ENCODE measurements around the gene INPP4A.

The INPP4A gene

DNA sequence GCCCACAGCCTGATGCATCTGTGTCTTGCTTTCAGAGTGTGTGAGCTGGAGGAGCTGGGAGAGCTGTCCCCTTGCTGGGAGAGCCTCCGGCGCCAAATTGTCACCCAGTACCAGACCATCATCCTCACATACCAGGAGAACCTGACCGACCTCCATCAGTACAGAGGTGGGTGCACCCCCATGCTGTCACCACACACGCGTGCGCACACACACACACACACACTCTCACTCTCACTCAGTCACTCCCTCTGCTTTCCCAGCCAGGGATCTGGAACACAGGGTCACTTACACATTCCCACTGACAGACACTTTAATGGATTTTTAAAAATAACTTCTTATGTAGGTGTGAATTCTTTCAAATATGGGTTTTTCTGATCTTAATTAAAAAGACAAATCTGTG is 99.2 kb downstream of the INPP4A start:
- TF ChIP-seq, protein P1, sequence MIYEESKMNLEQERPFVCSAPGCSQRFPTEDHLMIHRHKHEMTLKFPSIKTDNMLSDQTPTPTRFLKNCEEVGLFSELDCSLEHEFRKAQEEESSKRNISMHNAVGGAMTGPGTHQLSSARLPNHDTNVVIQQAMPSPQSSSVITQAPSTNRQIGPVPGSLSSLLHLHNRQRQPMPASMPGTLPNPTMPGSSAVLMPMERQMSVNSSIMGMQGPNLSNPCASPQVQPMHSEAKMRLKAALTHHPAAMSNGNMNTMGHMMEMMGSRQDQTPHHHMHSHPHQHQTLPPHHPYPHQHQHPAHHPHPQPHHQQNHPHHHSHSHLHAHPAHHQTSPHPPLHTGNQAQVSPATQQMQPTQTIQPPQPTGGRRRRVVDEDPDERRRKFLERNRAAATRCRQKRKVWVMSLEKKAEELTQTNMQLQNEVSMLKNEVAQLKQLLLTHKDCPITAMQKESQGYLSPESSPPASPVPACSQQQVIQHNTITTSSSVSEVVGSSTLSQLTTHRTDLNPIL (CRISPR knock-in tag; IDR thresholded peaks at IDR 0.05; ENCODE audit: low read depth) = no peak
- TF ChIP-seq ZFP3 (CRISPR knock-in tag; IDR thresholded peaks at IDR 0.05) = no peak
- no peak for TF ChIP-seq TCF4 (CRISPR knock-in tag; IDR thresholded peaks at IDR 0.05; ENCODE audit: borderline replicate concordance)
- TF ChIP-seq CSDC2 (CRISPR knock-in tag; IDR thresholded peaks at IDR 0.05) = no peak
- TF ChIP-seq, protein P2, sequence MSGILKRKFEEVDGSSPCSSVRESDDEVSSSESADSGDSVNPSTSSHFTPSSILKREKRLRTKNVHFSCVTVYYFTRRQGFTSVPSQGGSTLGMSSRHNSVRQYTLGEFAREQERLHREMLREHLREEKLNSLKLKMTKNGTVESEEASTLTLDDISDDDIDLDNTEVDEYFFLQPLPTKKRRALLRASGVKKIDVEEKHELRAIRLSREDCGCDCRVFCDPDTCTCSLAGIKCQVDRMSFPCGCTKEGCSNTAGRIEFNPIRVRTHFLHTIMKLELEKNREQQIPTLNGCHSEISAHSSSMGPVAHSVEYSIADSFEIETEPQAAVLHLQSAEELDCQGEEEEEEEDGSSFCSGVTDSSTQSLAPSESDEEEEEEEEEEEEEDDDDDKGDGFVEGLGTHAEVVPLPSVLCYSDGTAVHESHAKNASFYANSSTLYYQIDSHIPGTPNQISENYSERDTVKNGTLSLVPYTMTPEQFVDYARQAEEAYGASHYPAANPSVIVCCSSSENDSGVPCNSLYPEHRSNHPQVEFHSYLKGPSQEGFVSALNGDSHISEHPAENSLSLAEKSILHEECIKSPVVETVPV (CRISPR knock-in tag; IDR thresholded peaks at IDR 0.05) = no peak
- TF ChIP-seq, protein P3, sequence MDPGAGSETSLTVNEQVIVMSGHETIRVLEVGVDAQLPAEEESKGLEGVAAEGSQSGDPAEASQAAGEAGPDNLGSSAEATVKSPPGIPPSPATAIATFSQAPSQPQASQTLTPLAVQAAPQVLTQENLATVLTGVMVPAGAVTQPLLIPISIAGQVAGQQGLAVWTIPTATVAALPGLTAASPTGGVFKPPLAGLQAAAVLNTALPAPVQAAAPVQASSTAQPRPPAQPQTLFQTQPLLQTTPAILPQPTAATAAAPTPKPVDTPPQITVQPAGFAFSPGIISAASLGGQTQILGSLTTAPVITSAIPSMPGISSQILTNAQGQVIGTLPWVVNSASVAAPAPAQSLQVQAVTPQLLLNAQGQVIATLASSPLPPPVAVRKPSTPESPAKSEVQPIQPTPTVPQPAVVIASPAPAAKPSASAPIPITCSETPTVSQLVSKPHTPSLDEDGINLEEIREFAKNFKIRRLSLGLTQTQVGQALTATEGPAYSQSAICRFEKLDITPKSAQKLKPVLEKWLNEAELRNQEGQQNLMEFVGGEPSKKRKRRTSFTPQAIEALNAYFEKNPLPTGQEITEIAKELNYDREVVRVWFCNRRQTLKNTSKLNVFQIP (CRISPR knock-in tag; IDR thresholded peaks at IDR 0.05; ENCODE audit: borderline replicate concordance, low read depth) = no peak
- TF ChIP-seq ISL1 (CRISPR knock-in tag; IDR thresholded peaks at IDR 0.05) = no peak
- no peak for TF ChIP-seq OSR1 (CRISPR knock-in tag; IDR thresholded peaks at IDR 0.05)
- TF ChIP-seq TOX (CRISPR knock-in tag; IDR thresholded peaks at IDR 0.05; ENCODE audit: borderline replicate concordance) = no peak
- TF ChIP-seq BACH2 (CRISPR knock-in tag; IDR thresholded peaks at IDR 0.05; ENCODE audit: borderline replicate concordance) = no peak
- ATAC-seq = no peak

DNA sequence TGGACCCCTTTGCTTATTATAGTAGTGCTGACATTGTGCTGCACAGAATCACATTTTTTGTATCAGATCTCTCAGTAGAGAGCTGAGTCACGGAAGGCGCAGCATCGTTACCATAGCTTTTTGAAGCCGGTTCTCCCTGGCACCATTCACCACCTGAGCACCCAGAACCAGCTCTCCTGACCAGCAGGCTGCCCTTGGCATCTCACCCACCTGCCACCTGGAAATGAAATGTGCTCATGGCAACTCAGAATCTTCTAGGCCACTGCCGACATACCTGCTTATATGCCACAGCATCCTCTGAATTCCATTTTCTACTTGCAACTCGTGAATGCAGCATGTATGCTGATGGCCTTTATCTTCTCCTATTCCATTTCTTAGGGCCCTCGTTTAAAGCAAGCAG is 100.9 kb downstream of the INPP4A start:
- no peak for ATAC-seq
- TF ChIP-seq, protein P1 (CRISPR knock-in tag; IDR thresholded peaks at IDR 0.05; ENCODE audit: low read depth) = no peak
- TF ChIP-seq ZFP30 (CRISPR knock-in tag; IDR thresholded peaks at IDR 0.05) (no peak), GLIS3 (CRISPR knock-in tag; IDR thresholded peaks at IDR 0.05) (no peak), OSR1 (CRISPR knock-in tag; IDR thresholded peaks at IDR 0.05) (no peak), ZNF8 (CRISPR knock-in tag; IDR thresholded peaks at IDR 0.05) (no peak), PPARA (CRISPR knock-in tag; IDR thresholded peaks at IDR 0.05; ENCODE audit: borderline replicate concordance) (no peak), ZC3H10 (CRISPR knock-in tag; IDR thresholded peaks at IDR 0.05) (no peak), ZNF565 (CRISPR knock-in tag; conservative IDR thresholded peaks at IDR 0.05; ENCODE audit: low read depth) (no peak), ESRRG (CRISPR knock-in tag; IDR thresholded peaks at IDR 0.05) (no peak), CSDC2 (CRISPR knock-in tag; IDR thresholded peaks at IDR 0.05) (no peak), TOX (CRISPR knock-in tag; IDR thresholded peaks at IDR 0.05; ENCODE audit: borderline replicate concordance) (no peak), TCF4 (CRISPR knock-in tag; IDR thresholded peaks at IDR 0.05; ENCODE audit: borderline replicate concordance) (no peak), BACH2 (CRISPR knock-in tag; IDR thresholded peaks at IDR 0.05; ENCODE audit: borderline replicate concordance) (no peak), ZFP3 (CRISPR knock-in tag; IDR thresholded peaks at IDR 0.05) (no peak), ISL1 (CRISPR knock-in tag; IDR thresholded peaks at IDR 0.05) (no peak)
- TF ChIP-seq, protein P2 (CRISPR knock-in tag; IDR thresholded peaks at IDR 0.05) = no peak
- TF ChIP-seq, protein P4, sequence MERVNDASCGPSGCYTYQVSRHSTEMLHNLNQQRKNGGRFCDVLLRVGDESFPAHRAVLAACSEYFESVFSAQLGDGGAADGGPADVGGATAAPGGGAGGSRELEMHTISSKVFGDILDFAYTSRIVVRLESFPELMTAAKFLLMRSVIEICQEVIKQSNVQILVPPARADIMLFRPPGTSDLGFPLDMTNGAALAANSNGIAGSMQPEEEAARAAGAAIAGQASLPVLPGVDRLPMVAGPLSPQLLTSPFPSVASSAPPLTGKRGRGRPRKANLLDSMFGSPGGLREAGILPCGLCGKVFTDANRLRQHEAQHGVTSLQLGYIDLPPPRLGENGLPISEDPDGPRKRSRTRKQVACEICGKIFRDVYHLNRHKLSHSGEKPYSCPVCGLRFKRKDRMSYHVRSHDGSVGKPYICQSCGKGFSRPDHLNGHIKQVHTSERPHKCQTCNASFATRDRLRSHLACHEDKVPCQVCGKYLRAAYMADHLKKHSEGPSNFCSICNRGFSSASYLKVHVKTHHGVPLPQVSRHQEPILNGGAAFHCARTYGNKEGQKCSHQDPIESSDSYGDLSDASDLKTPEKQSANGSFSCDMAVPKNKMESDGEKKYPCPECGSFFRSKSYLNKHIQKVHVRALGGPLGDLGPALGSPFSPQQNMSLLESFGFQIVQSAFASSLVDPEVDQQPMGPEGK (CRISPR knock-in tag; IDR thresholded peaks at IDR 0.05; ENCODE audit: borderline replicate concordance) = no peak
- TF ChIP-seq, protein P3 (CRISPR knock-in tag; IDR thresholded peaks at IDR 0.05; ENCODE audit: borderline replicate concordance, low read depth) = no peak
- TF ChIP-seq, protein P5, sequence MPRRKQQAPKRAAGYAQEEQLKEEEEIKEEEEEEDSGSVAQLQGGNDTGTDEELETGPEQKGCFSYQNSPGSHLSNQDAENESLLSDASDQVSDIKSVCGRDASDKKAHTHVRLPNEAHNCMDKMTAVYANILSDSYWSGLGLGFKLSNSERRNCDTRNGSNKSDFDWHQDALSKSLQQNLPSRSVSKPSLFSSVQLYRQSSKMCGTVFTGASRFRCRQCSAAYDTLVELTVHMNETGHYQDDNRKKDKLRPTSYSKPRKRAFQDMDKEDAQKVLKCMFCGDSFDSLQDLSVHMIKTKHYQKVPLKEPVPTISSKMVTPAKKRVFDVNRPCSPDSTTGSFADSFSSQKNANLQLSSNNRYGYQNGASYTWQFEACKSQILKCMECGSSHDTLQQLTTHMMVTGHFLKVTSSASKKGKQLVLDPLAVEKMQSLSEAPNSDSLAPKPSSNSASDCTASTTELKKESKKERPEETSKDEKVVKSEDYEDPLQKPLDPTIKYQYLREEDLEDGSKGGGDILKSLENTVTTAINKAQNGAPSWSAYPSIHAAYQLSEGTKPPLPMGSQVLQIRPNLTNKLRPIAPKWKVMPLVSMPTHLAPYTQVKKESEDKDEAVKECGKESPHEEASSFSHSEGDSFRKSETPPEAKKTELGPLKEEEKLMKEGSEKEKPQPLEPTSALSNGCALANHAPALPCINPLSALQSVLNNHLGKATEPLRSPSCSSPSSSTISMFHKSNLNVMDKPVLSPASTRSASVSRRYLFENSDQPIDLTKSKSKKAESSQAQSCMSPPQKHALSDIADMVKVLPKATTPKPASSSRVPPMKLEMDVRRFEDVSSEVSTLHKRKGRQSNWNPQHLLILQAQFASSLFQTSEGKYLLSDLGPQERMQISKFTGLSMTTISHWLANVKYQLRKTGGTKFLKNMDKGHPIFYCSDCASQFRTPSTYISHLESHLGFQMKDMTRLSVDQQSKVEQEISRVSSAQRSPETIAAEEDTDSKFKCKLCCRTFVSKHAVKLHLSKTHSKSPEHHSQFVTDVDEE (CRISPR knock-in tag; IDR thresholded peaks at IDR 0.05) = no peak

All from SK-N-SH treated with all-trans-retinoic acid at 6 μM for 48 hours (cell line).